Vagina (tissue), 2 donors: Measurements from ENCODE around the gene TIMP3.

Experiments used
- CTCF ChIP-seq, 3 experiments: fragments of 450-650 bp in 2 of 3; fragments of 200-600 bp in 1 of 3; sonication (generic) in 1 of 3; IDR thresholded peaks; one replicate each; pipeline ENCODE4 v1.5.1; 2017 to 2019; ENCODE audit warnings: antibody characterized with exemption in 3 of 3, mild to moderate bottlenecking in 2 of 3, moderate library complexity in 2 of 3
- POLR2A ChIP-seq, 2 donors: fragments of 450-650 bp; IDR thresholded peaks; one replicate each; pipeline ENCODE4 v1.6.1; 2017; ENCODE audit warnings: antibody characterized with exemption in 2 of 2, mild to moderate bottlenecking in 2 of 2, moderate library complexity in 2 of 2

DNA sequence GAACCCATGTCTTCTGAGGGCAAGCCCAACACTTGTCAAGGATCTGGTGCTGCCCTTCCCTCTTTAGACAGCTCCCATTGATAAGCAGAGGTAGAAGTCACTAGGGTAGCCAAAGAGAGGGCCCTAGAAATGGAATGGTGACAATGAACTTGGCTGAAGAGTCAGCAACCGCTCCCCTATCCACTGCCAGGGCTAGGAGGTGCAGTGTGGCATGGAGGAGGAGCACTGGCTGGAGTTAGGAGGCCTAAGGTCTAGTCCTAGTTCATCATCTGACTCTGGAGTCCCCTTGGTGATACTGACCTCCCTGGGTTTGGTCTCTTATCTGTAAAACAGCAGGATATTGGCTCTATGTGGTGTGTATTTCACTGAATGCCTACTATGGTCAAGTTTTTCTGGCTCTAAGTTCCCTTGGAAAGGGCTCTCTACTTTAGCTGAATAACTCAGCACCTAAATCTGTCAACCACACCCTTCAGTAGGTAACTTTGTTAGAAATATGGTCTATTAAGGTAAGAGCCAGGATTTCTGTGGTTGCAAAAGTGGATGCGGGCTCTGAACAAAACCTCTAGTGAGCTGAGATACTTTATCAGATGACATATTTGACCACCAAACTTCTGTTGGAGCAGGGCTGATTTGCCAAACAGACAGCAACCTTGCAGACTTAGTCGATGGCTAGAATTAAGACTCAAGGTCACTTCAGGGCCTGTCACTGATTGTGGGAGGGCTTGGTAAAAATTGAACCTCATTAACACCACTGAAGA lies 10.5 kb downstream of the TIMP3 start:
- no peak for TF ChIP-seq POLR2A (IDR thresholded peaks at IDR 0.05)
- no peak for TF ChIP-seq CTCF (IDR thresholded peaks at IDR 0.05)
